HPDE6-E6E7 (cell line): ENCODE data around the gene TSNAXIP1.
"Not testable (repeated sequence)": the region's sequence is repeated elsewhere in the genome, so short reads cannot be mapped to it uniquely, and the experiment has no call there.

Source experiments
- DNase-seq: peaks from one replicate; pipeline ENCODE4 v3.0.0; 2011; ENCODE audit warnings: missing footprints; ENCODE audit errors: extremely low spot score

Gene TSNAXIP1

DNA sequence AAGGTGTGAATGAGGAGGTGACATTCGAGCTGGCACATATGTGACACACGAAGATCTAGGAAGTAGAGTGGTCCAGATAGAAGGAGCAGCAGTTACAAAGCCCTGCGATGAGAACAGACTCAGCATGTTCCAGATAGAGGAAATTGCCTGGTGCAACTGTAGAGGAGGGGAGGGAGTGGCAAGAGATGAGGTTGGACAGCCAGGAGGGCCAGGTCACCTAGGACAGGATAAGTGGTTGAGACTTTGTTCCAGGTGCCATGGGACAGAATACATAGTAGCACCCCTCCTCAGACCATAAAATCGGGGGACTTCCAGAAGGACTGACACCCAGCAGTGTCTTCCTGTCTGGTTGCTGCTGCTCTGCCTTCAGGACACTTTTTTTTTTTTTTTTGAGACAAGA, 51.8 kb downstream of the TSNAXIP1 start:
- no peak for DNase-seq

DNA sequence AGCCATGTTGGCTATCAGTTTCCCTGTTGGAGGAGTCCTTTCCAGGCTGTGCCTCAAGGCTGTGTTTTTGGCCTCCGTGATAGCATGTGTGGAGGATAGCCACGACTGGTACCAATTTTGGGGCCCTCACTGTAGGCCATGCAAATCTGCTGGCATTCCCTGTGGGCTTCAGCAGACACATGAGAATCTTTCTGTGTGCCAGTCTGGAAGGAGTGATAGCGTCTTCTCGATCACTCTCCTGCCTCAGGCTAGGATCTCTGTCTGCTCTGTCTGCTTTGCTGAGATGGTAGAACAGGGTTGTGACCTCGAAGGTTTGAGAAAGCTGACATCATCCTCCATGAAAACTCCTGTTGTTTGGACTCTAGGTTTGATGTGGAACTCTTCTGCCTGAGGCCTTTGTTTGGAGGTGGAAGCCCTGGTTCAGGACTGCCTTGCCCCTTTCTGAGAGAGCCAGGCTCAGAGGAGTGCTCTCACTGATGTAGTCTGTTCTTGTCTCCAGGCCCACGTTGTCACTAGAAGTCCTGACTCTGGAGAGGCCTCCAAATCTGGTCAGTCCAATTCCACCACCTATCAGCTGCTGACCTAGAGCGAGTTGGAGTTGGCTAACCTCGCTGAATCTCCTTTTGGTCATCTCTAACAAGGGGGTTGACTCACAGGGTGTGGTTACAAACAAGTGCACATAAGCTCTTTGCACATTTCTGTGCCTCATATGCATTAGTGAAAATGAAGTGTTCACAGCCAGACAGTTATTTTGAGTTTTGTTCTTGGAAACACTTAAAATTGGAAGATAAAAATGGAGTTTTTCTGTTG, 54.1 kb downstream of the TSNAXIP1 start:
- no peak for DNase-seq

GRCh38 chr16:67861877-67862276, 55.2 kb downstream of the TSNAXIP1 start:
- no peak for DNase-seq

GRCh38 chr16:67862623-67863583, 56.2 kb downstream of the TSNAXIP1 start:
- DNase-seq = no peak

DNA sequence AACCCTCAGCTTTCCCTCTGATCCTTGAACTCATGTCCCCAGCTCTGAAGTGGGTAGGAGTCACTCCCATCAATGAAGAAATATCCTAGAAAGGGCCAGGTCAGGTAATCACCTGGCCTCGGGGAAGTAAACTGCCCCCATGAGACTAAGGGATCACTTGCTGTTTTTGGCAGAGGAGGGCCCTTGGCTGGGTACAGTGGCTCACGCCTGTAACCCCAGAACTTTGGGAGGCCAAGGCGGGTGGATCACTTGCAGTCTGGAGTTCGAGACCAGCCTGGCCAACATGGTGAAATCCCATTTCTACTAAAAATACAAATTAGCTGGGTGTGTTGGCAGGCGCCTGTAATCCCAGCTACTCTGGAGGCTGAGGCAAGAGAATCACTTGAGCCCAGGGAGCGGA, 57.4 kb downstream of the TSNAXIP1 start:
- not testable (repeated sequence) for DNase-seq

DNA sequence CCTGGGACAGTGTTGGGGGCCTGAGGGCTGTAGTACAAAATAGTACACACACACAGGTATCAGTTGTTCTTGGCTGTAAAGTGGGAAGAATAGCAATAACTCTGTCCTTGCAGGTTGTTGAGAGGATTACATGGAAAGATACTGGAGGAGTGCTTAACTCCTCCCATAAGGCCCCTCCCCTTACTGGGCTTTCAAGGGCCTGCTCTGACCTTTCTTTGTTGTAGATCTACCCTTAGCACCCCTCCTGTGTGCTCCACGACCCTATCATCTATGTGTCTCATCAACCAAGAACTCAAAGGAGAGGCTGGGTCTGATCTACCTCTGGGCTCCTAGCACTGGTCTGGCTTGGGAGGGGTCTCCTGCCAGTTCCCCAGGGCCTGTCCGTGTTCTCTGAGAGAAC, 57.9 kb downstream of the TSNAXIP1 start:
- DNase-seq = no peak

DNA sequence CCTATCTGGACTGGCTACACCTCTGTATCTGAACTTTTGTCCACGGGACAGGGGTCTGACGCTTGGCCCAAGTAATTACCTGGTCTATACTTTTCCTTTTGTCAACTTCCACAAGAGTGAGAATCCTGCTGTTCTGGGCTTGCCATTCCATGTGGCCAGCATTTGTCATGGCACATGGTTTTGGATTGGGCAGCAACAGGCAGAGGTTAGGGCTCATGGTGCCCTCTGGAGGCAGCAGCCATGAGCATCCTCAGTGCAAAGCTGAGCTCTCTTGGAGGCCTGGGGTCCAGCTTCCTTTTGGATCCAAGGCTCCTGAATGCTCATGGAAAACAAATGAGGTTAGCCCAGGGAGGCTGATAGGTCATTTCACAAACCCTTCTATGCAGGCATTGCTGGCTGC, 58.6 kb downstream of the TSNAXIP1 start:
- no peak for DNase-seq

- no peak for DNase-seq
Measured at GRCh38 chr16:67868290-67868689, 61.6 kb downstream of the TSNAXIP1 start.

GRCh38 chr16:67869653-67870052, 63.0 kb downstream of the TSNAXIP1 start:
- DNase-seq = no peak

GRCh38 chr16:67871256-67871655, 64.6 kb downstream of the TSNAXIP1 start:
- no peak for DNase-seq

DNA sequence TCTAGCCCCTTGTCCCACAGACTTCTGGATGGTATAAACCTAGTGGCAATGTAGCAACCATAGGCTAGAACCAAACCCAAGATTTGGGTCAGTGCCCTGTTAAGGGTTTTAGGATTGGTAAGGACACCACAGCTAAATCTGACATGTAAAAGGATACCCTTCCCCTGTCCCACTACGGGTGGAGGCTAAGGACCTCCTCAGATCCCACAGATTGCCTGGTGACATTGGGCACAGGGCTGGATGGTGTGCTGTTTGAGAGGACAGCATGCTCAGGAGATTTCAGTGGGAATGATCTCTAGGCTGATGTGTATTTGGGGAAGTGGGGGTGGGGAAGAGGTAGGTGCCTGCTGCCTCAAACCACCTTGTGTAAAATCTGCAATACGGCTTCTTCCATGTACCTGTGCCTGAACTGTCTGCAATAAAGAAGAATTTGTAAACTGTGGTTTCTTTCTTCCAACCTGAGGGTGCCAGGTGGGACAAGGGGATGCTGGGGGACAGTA, 65.5 kb downstream of the TSNAXIP1 start:
- no peak for DNase-seq

DNA sequence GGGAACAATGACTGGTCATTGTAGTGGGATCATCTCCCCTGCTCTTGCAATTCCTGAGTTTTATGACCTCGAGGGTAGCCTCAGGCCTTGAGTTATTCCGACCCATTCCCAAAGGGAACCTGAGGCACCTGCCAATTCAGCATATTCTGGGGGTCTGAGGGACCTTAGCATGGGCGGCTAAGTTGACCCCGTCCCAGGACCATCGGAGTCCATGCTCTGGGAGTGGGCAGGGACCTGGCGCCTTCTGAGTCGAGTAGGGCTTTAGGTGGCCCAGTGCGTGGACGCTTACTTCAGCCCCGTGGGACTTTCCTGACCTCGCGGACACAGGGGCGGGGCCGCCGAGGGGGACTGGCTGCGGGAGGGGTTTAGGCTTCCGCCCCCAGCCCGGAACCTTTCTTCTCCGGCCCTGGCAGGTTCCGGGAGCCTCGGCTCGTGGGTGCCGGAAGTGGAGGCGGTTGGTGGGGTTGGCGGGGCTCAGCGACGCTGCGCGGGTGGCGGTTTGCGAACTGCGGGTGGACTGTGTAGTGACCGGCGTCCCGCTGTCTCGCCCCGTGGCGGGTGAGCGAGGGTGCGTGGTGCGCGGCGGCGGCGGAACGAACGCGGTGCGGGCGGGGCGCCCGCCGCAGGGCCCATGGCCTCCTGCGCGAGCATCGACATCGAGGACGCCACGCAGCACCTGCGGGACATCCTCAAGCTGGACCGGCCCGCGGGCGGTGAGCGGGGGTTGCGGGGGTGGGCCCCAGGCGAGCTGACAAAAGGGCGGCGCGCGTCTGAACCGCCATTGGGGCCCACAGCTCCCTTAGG, 66.1 kb downstream of the TSNAXIP1 start, which contains the start of gene EDC4:
TSS of gene EDC4 (plus strand) at position 422 of the 804 bp plus-strand sequence. CDS start at position 632, 210 bp downstream.
- DNase-seq = peak; percentile 88

GRCh38 chr16:67873435-67874370, 67.0 kb downstream of the TSNAXIP1 start:
- DNase-seq = no peak

DNA sequence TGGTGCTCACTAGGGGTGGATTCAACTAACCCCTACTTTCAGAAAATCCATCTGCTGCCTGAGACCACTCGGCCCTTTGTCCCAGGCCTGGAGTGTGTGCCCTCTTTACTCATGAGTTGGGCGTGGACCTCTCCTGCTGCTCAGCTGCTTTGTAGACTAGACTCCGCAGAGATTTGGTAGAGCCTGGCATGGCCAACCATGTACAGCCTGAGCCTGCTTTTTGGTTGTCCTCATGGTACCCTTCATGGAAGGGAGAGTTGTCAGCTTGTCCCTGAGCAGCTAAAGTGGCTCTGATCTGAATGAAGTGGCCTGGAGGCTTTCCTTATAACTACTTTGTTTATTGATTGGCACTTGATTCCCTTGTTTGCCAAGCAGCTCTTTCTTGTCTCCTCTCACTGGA, 67.7 kb downstream of the TSNAXIP1 start:
- DNase-seq = no peak

DNA sequence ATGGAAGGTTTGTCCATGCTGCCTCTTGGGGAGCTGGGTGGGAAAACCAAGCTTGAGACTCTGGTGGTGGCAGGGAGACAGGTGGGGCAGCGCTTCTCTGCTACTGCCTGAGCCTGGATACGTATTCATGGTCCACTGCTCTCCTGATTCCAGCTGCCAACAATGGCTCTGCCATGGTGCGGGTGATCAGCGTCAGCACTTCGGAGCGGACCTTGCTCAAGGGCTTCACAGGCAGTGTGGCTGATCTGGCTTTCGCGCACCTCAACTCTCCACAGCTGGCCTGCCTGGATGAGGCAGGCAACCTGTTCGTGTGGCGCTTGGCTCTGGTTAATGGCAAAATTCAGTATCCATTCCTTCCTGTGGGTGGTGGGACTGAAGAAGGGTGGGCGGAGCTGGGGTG, 70.4 kb downstream of the TSNAXIP1 start:
- DNase-seq = no peak
